H4 (cell line): ENCODE results near the gene SIDT2. TPM values are rescaled to one million over a fixed set of nuclear protein-coding genes. Genes with fewer than 3 reads are reported as not detected.
"Not testable (repeated sequence)": the region's sequence is repeated elsewhere in the genome, so short reads cannot be mapped to it uniquely, and the experiment has no call there.

Experiments used
- DNase-seq: peaks from one replicate; pipeline ENCODE4 v3.0.0-alpha.2; 2015; ENCODE audit warnings: low spot score
- total RNA-seq: library from RNA; depleted of rRNA; stranded (reverse); fragments of >200 nt; shearing (Covaris generic); gene quantifications from 2 replicates; pipeline ENCODE4 v1.2.3, GENCODE V29; 2014; rRNA removed

The SIDT2 gene
- 10.8 and 13.5 TPM in 2 replicates for total RNA-seq

- peak; percentile 82 for DNase-seq
These were observed at the start of gene SIDT2 for GRCh38 chr11:117178210-117179034. SIDT2 (plus strand) TSS chr11:117178743; CDS start chr11:117179264, 521 bp downstream.

DNA sequence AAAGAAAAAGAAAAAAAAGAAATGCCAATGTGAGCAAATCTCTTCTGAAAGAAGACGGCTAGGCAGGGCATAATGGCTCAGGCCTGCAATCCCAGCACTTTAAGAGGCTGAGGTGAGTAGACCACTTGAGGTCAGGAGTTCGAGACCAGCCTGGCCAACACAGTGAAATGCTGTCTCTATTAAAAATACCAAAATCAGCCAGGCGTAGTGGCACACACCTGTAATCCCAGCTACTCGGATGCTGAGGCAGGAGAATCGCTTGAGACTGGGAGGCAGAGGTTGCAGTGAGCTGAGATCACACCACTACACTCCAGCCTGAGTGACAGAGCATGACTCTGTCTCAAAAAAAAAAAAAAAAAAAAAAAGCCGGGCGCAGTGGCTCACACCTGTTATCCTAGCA, 48.1 kb upstream of the SIDT2 start:
- not testable (repeated sequence) for DNase-seq

- DNase-seq = no peak
These were observed 47.7 kb upstream of the SIDT2 start for GRCh38 chr11:117130879-117131278.

DNA sequence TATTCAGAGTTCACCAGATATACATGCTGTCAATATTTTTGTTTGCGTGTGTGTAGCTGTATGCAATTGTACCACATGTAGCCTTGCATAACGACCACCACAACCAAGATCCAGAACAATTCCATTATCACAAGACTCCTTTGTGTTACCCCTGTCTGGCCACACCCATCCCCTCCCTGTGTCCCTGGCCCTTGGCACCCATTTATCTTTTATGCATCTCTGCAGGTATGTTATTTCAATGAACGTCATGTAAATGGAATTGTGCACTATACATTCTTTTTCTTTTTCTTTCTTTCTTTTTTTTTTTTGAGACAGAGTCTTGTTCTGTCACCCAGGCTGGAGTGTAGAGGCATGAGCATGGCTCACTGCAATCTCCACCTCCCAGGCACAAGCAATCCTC, 44.1 kb upstream of the SIDT2 start:
- DNase-seq = no peak

GRCh38 chr11:117134979-117135378, 43.6 kb upstream of the SIDT2 start:
- DNase-seq = not testable (repeated sequence)

GRCh38 chr11:117137223-117138086, 41.1 kb upstream of the SIDT2 start:
- not testable (repeated sequence) for DNase-seq

- DNase-seq = peak; percentile 16
These were observed 35.2 kb upstream of the SIDT2 start for GRCh38 chr11:117143390-117143789.

GRCh38 chr11:117143871-117144476, 34.6 kb upstream of the SIDT2 start, which contains the start of gene PAFAH1B2:
PAFAH1B2 (plus strand) TSS chr11:117144287; CDS start chr11:117152448, 8,161 bp downstream.
- DNase-seq = peak; percentile 92

DNA sequence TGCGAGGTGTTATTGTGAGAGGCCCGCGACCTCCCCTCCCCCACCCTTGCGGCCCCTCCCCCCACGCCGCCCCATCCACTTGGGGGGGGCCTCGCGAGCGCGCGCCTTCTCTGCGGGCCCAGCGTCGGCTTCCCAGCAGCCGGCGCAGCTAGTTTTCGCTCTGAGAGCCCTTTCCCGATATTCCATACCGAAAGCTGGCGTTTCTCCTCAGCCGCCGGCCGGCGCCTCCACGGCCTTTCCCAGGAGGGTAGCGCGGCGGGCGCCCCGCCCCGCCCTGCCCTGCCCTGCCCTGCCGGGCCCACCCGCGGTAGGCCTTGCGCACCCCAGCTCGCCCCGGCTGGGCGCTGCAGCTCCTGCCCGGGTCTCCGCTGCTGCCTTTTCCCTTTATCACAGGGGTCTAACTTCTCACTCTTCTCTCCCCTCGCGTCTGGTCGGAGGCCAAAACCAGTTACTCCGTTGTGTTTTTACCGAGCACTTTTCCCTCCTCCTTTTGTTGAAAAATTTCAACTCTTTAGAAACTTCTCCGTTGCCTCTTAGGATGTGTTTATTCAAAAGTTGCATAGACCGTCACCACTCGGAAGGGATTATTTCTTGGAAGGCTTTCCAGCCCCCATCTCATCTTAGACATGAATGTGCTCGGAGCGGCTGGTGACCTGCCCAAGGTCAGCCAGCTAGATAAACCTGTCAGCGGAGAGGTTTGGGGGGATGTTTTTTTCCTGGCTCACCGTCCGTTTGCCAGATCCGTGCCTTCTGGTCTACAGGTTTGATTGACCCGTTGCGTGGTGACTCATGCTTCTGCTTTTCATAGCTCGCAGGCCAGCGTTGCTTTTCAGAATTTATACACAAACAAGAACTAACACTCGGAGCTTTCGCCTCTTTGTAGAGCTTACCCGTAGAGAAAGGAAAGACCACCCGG, 33.8 kb upstream of the SIDT2 start:
- peak; percentile 32 for DNase-seq

DNA sequence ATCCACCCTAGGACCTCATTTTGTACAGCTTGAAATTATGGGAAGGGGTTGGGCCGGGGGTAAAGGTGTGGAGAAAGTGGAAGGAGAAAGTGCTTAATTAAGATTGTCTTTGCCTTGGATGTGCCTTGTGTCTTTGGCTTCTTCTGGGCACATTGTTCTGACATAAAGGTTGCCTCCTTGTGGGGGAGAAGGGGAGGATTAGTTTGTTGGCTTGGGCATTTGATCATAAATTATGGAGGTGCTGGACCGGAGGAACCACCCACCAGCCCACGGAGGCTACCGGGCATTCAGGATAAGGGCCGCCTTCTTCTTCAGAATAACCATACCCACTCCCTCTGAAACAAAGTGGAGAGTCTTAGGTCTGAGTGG, 33.2 kb upstream of the SIDT2 start:
- peak; percentile 39 for DNase-seq

DNA sequence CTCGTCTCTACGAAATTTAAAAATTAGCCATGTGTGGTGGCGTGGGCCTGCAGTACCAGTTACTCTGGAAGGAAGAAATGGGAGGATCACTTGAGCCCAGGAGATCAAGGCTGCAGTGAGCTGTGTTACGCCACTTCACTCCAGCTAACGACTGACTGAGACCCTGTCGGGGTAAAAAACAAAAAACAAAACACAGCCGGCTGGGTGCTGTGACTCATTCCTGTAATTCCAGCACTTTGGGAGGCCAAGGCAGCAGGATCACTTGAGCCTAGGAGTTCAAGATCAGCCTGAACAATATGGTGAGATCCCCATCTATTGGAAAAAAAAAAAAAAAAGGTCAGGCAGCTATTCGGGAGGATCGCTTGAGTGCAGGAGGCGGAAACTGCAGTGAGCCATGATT, 32.0 kb upstream of the SIDT2 start:
- DNase-seq = no peak

DNA sequence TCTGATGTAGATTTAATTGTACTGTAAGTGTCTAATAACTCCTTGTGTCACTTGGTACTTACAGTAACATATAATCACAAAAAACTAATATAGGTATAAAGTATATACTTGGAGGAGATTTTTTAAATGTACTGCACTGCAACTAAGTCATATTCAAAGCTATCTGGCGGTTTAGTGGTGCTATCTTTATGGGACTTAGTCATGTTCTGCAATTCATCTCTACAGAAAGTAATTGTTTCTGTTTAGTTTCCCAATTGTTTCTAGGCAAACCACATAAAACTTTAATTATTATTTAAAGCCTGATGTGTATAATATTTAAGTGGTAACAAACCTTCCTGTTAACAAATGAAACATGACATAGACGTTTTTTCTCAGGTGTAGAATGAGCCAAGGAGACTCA, 26.5 kb upstream of the SIDT2 start:
- no peak for DNase-seq

DNA sequence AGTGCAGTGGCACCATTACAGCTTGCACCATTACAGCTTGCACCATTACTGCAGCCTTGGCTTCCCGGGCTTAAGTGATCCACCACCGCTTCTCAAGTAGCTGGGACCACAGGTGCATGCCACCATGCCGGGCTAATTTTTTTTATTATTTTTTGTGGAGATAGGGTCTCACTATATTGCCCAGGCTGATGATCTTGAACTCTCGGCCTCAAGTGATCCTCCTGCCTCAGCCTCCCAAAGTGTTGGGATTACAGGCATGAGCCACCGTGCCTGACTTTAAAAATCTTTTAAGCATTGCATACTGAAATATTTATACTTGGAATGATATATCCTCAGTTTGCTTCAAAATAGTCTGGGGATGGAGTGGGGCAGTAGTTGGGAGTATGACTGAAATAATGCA, 24.1 kb upstream of the SIDT2 start:
- no peak for DNase-seq

DNA sequence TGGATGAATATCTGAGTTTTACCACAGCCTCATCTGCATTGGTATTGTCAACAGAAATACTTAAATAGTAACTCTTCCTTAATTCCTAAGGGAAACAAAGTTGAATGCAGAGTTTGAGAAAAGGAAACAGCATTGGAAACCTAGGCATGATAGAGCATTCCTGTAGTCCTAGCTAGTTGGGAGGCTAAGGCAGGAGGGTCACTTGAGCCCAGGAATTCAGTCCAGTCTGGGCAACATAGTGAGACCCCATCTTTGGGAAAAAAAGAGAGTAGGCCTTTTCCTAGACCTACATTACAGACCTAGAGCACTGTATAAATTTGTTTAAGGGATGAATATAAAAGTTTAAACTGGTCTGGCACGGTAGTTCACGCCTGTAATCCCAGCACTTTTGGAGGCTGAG, 21.0 kb upstream of the SIDT2 start:
- no peak for DNase-seq

DNA sequence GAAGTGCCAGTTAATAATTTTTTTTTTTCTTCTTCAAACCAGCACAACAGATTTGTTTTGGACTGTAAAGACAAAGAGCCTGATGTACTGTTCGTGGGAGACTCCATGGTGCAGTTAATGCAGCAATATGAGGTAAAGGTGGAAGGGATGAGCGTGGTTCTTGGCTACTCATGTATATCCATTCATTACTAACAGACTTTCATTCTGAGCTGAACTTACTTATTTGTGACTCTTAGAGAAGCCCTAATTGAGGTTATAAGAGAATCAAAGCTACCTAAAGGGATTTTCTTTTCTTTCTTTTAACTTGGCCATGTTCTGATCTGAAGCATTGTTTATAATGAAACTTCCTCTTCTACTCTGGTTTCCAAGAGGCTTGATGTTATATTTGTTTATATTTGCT, 18.7 kb upstream of the SIDT2 start:
- no peak for DNase-seq

GRCh38 chr11:117160826-117161225, 17.7 kb upstream of the SIDT2 start:
- DNase-seq = no peak

GRCh38 chr11:117166491-117166890, 12.1 kb upstream of the SIDT2 start:
- DNase-seq = no peak

GRCh38 chr11:117169736-117170135, 8.8 kb upstream of the SIDT2 start:
- DNase-seq = no peak

- DNase-seq = no peak
These were observed 8.3 kb upstream of the SIDT2 start for GRCh38 chr11:117170210-117170609.

- no peak for DNase-seq
These were observed 7.5 kb upstream of the SIDT2 start for GRCh38 chr11:117171007-117171403.

DNA sequence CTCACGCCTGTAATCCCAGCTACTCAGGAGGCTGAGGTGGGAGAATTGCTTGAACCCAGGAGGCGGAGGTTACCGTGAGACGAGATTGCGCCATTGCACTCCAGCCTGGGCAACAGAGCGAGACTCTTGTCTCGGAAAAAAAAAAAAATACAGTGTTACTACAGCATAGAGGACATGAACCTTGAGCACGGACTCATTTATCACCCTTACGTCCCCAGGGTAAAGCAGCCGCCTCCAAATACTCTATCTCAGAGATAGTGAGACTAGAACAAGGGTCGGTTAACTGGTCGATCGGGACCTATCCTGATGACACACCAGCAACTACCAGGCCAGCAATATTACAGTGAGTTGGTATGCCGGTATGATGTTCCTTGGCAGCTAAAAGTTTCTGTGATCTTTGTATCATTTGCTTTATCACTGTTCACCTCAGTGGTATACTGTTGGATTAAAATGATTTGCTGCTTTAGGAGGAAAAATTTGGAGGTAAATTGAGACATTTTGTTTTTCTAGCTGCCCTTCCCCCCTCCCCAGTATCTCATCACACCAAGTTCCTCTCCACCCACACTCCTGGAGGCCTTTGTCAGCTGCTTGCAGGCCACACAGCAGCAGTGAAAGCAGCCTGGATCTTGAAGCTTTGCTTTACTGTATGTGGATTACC, 7.0 kb upstream of the SIDT2 start:
- DNase-seq = no peak
